HepG2 (cell line): ENCODE data around the gene PRSS12. TPM values are rescaled to one million over a fixed set of nuclear protein-coding genes. Genes with fewer than 3 reads are reported as not detected.

Experiments used
- ATAC-seq: fragments of 200-7000 bp; cut with Tn5 transposase; 3 replicates; pipeline ENCODE4 v1.9.1; 2020; ENCODE audit warnings: mild to moderate bottlenecking, moderate library complexity
- BruUV-seq: library from RNA; stranded (reverse); fragments of 400-500 nt; replicated peaks from 2 replicates; lab custom pipeline; 2021; lab: Mats Ljungman, UMichigan
- CTCF ChIA-PET: fragments of 300-600 bp; formaldehyde crosslinking; extraction: SDS; loops from one replicate; lab custom pipeline; 2021; ENCODE audit warnings: low total read pairs, inconsistent platforms, low intra/inter-chr PET ratio; lab: Yijun Ruan, JAX
- POLR2A ChIA-PET: fragments of 350-600 bp; sonication (Branson Sonifier 250); formaldehyde crosslinking; loops from one replicate; lab custom pipeline; 2020; ENCODE audit warnings: antibody characterized with exemption, inconsistent platforms; lab: Yijun Ruan, JAX
- DNase-seq: peaks from one replicate; pipeline ENCODE4 v3.0.0-alpha.2; 2015; ENCODE audit warnings: low spot score
- FAIRE-seq: peaks from 3 replicates; lab custom pipeline; 2011; peaks lifted over from hg19 to GRCh38; lab: Jason Lieb, UNC
- H2AFZ ChIP-seq: one replicate; pipeline ENCODE4 v1.6.1; 2011; ENCODE audit warnings: low read length, inconsistent platforms
- H3K27ac ChIP-seq: fragments of 300-600 bp; 3 replicates; pipeline ENCODE4 v1.8.0; 2011; ENCODE audit warnings: mixed run types, mild to moderate bottlenecking, mixed read lengths, low read length, inconsistent platforms; ENCODE audit not compliant: insufficient read depth; ENCODE audit errors: extremely low read length
- H3K27me3 ChIP-seq, 2 experiments: fragments of 200-600 bp in 1 of 2; 2 replicates in 1 of 2; 3 replicates in 1 of 2; pipeline versions ENCODE4 v1.6.0 to v1.8.0; 2011; ENCODE audit warnings: low read length in 2 of 2, mild to moderate bottlenecking in 2 of 2, moderate library complexity in 2 of 2, inconsistent platforms in 1 of 2; ENCODE audit not compliant: insufficient read depth in 2 of 2, control insufficient read depth in 1 of 2
- H3K36me3 ChIP-seq, 2 experiments: fragments of 200-600 bp in 1 of 2; replicated peaks in 1 of 2; 2 replicates in 1 of 2; 3 replicates in 1 of 2; pipeline versions ENCODE4 v1.5.1 to v1.8.0; 2011; ENCODE audit warnings: low read length in 2 of 2, inconsistent platforms in 1 of 2; ENCODE audit not compliant: insufficient read depth in 2 of 2, control insufficient read depth in 1 of 2
- H3K4me1 ChIP-seq: 2 replicates; pipeline ENCODE4 v1.5.1; 2012; ENCODE audit warnings: low read length, inconsistent platforms; ENCODE audit not compliant: insufficient read depth
- H3K4me2 ChIP-seq: 2 replicates; pipeline ENCODE4 v1.6.0; 2011; ENCODE audit warnings: low read depth, low read length, inconsistent platforms
- H3K4me3 ChIP-seq, 3 experiments: fragments of 200-600 bp in 1 of 3; sonication (generic), shearing (Covaris generic) in 1 of 3; replicated peaks in 1 of 3; 2 replicates each; pipeline ENCODE4 v1.5.1; 2011 to 2016; ENCODE audit warnings: low read length in 3 of 3, inconsistent platforms in 2 of 3, low read depth in 2 of 3, mild to moderate bottlenecking in 2 of 3, control low read depth in 1 of 3, mixed read lengths in 1 of 3; ENCODE audit not compliant: insufficient read depth in 1 of 3
- H3K79me2 ChIP-seq: one replicate; pipeline ENCODE4 v1.6.1; 2011; ENCODE audit warnings: low read length, inconsistent platforms; ENCODE audit not compliant: insufficient read depth
- H3K9ac ChIP-seq: 2 replicates; pipeline ENCODE4 v1.6.0; 2011; ENCODE audit warnings: mild to moderate bottlenecking, low read depth, low read length, inconsistent platforms; ENCODE audit not compliant: insufficient read depth
- H3K9me3 ChIP-seq: 2 replicates; pipeline ENCODE4 v1.5.1; 2012; ENCODE audit warnings: mild to moderate bottlenecking, low read length
- H4K20me1 ChIP-seq: 2 replicates; pipeline ENCODE4 v1.6.0; 2011; ENCODE audit warnings: inconsistent platforms, mild to moderate bottlenecking, low read length, moderate library complexity; ENCODE audit not compliant: insufficient read depth
- ARID2 ChIP-seq: sonication (generic); formaldehyde crosslinking; IDR thresholded peaks from 2 replicates; pipeline ENCODE4 v1.8.1; 2022; ENCODE audit warnings: mild to moderate bottlenecking, missing genetic modification reagents, borderline replicate concordance
- ATM ChIP-seq: fragments of 450-650 bp; IDR thresholded peaks from 2 replicates; pipeline ENCODE4 v1.7.1; 2017; ENCODE audit warnings: mild to moderate bottlenecking, borderline replicate concordance
- CEBPG ChIP-seq: IDR thresholded peaks from 2 replicates; pipeline ENCODE4 v1.6.1; 2016
- GZF1 ChIP-seq: sonication (generic); formaldehyde crosslinking; IDR thresholded peaks from 2 replicates; pipeline ENCODE4 v1.5.1; 2020; ENCODE audit warnings: mild to moderate bottlenecking, missing genetic modification reagents
- HNF4G ChIP-seq, 2 experiments: sonication (generic) in 1 of 2; formaldehyde crosslinking in 1 of 2; IDR thresholded peaks; 2 replicates each; pipeline versions ENCODE4 v1.4.0 to v1.6.1; 2011 to 2020; ENCODE audit warnings: borderline replicate concordance in 2 of 2, low read depth in 2 of 2, mild to moderate bottlenecking in 2 of 2, low read length in 1 of 2, missing genetic modification reagents in 1 of 2, moderate library complexity in 1 of 2
- NFIC ChIP-seq: IDR thresholded peaks from 2 replicates; pipeline ENCODE4 v1.6.1; 2012; ENCODE audit warnings: mild to moderate bottlenecking, low read length, inconsistent platforms
- RBFOX2 ChIP-seq: fragments of 200-400 bp; formaldehyde crosslinking; IDR thresholded peaks from 2 replicates; pipeline ENCODE4 v1.6.1; 2017; ENCODE audit warnings: low read depth, mild to moderate bottlenecking, low read length
- RNF2 ChIP-seq: fragments of 450-650 bp; conservative IDR thresholded peaks from 2 replicates; pipeline ENCODE4 v1.6.1; 2016; ENCODE audit warnings: low read depth
- RORA ChIP-seq: sonication (generic); formaldehyde crosslinking; IDR thresholded peaks from 2 replicates; pipeline ENCODE4 v1.5.0; 2020; ENCODE audit warnings: mild to moderate bottlenecking, missing genetic modification reagents, moderate library complexity
- U2AF1 ChIP-seq: fragments of 200-400 bp; formaldehyde crosslinking; optimal IDR thresholded peaks from 2 replicates; pipeline ENCODE3; 2017; ENCODE audit warnings: mild to moderate bottlenecking, low read depth, low read length
- ZBTB1 ChIP-seq: sonication (generic); formaldehyde crosslinking; IDR thresholded peaks from 2 replicates; pipeline ENCODE4 v1.4.0; 2020; ENCODE audit warnings: missing genetic modification reagents, borderline replicate concordance
- ZFY ChIP-seq: sonication (generic); formaldehyde crosslinking; IDR thresholded peaks from 2 replicates; pipeline ENCODE4 v1.4.0; 2020; ENCODE audit warnings: missing genetic modification reagents
- ZNF441 ChIP-seq: sonication (generic); formaldehyde crosslinking; IDR thresholded peaks from 2 replicates; pipeline ENCODE4 v1.7.0; 2021; ENCODE audit warnings: missing genetic modification reagents, borderline replicate concordance
- ZNF598 ChIP-seq: sonication (generic); formaldehyde crosslinking; IDR thresholded peaks from 2 replicates; pipeline ENCODE4 v1.5.1; 2020; ENCODE audit warnings: mild to moderate bottlenecking, missing genetic modification reagents, borderline replicate concordance
- ZSCAN25 ChIP-seq: sonication (generic); formaldehyde crosslinking; IDR thresholded peaks from 2 replicates; pipeline ENCODE4 v1.8.0; 2022; ENCODE audit warnings: mild to moderate bottlenecking, missing genetic modification reagents
- ZSCAN9 ChIP-seq: IDR thresholded peaks from 2 replicates; pipeline ENCODE4 v1.6.1; 2016; ENCODE audit warnings: borderline replicate concordance
- WGBS: methylation state at CpG from one replicate; pipeline ENCODE4 v1.1.6; 2017; ENCODE audit warnings: low lambda C conversion rate; 5-methylcytosine and 5-hydroxymethylcytosine counted together
- in situ Hi-C: cut with HindIII; loops from 2 replicates; pipeline ENCODE4 v1.10.0; 2017; ENCODE audit warnings: low pct_unique_long_range_greater_than_20kb; ENCODE audit not compliant: extremely low pct_ligation_motif_present
- intact Hi-C: fragments of 100-400 bp; cut with micrococcal nuclease; formaldehyde crosslinking; loops from one replicate; pipeline ENCODE4 v1.10.0; 2022; ENCODE audit not compliant: unreplicated experiment
- polyA plus RNA-seq, 8 experiments: library from polyadenylated mRNA; depleted of rRNA in 3 of 8; stranded (reverse) in 7 of 8; unstranded in 1 of 8; fragments of >200 nt; fragmentation: Illumina TruSeq in 4 of 8; extraction: Trizol in 4 of 8; gene quantifications; 2 replicates each; pipeline versions ENCODE4 v1.2.1 to v1.2.3, GENCODE V29; 2011 to 2016; ENCODE audit warnings: low read depth in 4 of 8, missing spikeins in 1 of 8, mixed read lengths in 1 of 8; ENCODE audit not compliant: insufficient read depth in 1 of 8
- total RNA-seq, 5 experiments: library from RNA; depleted of rRNA; stranded (reverse); fragments of >200 nt; fragmentation: Illumina TruSeq; extraction: Trizol; gene quantifications; 2 replicates each; pipeline ENCODE4 v1.2.3, GENCODE V29; 2016; ENCODE audit warnings: low read depth in 1 of 5
- TF ChIP-seq, protein P1 (sequence below): sonication (generic); formaldehyde crosslinking; IDR thresholded peaks from 2 replicates; pipeline ENCODE4 v1.5.0; 2020; ENCODE audit warnings: mild to moderate bottlenecking, missing genetic modification reagents, moderate library complexity
- TF ChIP-seq, protein P2 (sequence below): sonication (generic); formaldehyde crosslinking; IDR thresholded peaks from 2 replicates; pipeline ENCODE4 v1.4.0; 2020; ENCODE audit warnings: missing genetic modification reagents, mild to moderate bottlenecking, borderline replicate concordance
- TF ChIP-seq, protein P3 (sequence below): IDR thresholded peaks from 2 replicates; pipeline ENCODE4 v1.6.1; 2016; ENCODE audit warnings: low read depth, borderline replicate concordance
- TF ChIP-seq, protein P4 (sequence below): sonication (generic); formaldehyde crosslinking; conservative IDR thresholded peaks from 2 replicates; pipeline ENCODE4 v1.5.0; 2020; ENCODE audit warnings: missing genetic modification reagents

Gene PRSS12
- total and polyA plus RNA-seq, 2 of the 13 experiments (the other 11 are each of a cell fraction or from before 2014, with no cell fraction given) = 0.02 TPM; not detected in 1

DNA sequence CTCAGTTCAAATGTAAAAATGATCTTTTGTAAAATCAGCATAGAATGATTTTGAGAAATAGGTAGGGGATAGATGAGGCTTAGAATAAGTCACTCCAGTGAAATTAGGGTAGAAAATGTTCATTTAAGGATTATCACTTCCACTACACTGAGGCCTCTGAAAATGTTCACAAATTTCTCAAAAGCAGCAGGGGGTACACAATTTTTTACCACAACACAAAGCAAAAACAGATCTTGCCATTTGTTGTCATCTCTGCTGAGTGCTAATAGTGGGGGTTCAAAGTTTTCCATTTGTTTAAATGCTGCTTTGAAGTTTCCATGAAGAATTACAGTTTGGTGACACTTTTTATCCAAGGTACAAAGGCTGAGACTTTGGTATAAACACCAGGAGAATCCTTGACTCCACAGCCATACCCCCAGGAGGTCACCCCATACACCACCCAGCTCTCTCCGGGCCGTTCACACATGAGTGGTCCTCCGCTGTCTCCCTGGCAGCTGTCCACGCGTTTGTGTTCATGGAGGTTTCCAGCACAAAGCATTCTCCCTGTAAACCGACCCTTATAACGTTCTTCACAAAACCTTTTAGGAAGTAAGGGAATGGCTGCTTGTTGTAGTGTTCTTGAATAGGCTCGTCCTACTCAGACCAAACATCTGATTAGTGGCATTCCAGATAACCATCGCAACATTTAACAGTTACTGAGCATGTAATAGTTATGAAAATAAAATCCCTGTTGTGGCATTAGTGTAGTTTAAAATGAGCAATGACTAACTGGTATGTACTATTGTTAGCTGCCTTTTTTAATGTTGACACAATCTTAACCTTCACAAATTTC lies 71.0 kb downstream of the PRSS12 start:
- H3K9ac ChIP-seq = no peak overlapping the region
- TF ChIP-seq RBFOX2 (peak; percentile 79), ZFY (CRISPR knock-in tag) (no peak), ZNF441 (CRISPR knock-in tag) (no peak), ZNF598 (no peak), NFIC (no peak), CEBPG (CRISPR knock-in tag) (no peak), ZSCAN9 (CRISPR knock-in tag) (no peak), RORA (CRISPR knock-in tag) (no peak), ZBTB1 (CRISPR knock-in tag) (no peak), U2AF1 (no peak), RNF2 (no peak), ATM (no peak), ARID2 (0 out of 2 replicates have a peak, but pooled peaks have one; percentile 49), HNF4G (IDR thresholded peaks at IDR 0.05; ENCODE audit: borderline replicate concordance, low read depth, low read length) (no peak), HNF4G (CRISPR knock-in tag; IDR thresholded peaks at IDR 0.05; ENCODE audit: borderline replicate concordance, low read depth) (no peak), ZSCAN25 (no peak), GZF1 (CRISPR knock-in tag) (no peak)
- TF ChIP-seq, protein P1, sequence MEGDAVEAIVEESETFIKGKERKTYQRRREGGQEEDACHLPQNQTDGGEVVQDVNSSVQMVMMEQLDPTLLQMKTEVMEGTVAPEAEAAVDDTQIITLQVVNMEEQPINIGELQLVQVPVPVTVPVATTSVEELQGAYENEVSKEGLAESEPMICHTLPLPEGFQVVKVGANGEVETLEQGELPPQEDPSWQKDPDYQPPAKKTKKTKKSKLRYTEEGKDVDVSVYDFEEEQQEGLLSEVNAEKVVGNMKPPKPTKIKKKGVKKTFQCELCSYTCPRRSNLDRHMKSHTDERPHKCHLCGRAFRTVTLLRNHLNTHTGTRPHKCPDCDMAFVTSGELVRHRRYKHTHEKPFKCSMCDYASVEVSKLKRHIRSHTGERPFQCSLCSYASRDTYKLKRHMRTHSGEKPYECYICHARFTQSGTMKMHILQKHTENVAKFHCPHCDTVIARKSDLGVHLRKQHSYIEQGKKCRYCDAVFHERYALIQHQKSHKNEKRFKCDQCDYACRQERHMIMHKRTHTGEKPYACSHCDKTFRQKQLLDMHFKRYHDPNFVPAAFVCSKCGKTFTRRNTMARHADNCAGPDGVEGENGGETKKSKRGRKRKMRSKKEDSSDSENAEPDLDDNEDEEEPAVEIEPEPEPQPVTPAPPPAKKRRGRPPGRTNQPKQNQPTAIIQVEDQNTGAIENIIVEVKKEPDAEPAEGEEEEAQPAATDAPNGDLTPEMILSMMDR (CRISPR knock-in tag) = no peak
- TF ChIP-seq, protein P2, sequence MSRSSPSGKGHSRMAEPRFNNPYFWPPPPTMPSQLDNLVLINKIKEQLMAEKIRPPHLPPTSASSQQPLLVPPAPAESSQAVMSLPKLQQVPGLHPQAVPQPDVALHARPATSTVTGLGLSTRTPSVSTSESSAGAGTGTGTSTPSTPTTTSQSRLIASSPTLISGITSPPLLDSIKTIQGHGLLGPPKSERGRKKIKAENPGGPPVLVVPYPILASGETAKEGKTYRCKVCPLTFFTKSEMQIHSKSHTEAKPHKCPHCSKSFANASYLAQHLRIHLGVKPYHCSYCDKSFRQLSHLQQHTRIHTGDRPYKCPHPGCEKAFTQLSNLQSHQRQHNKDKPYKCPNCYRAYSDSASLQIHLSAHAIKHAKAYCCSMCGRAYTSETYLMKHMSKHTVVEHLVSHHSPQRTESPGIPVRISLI (CRISPR knock-in tag) = no peak
- TF ChIP-seq, protein P3, sequence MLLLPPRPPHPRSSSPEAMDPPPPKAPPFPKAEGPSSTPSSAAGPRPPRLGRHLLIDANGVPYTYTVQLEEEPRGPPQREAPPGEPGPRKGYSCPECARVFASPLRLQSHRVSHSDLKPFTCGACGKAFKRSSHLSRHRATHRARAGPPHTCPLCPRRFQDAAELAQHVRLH (CRISPR knock-in tag) = no peak
- TF ChIP-seq, protein P4, sequence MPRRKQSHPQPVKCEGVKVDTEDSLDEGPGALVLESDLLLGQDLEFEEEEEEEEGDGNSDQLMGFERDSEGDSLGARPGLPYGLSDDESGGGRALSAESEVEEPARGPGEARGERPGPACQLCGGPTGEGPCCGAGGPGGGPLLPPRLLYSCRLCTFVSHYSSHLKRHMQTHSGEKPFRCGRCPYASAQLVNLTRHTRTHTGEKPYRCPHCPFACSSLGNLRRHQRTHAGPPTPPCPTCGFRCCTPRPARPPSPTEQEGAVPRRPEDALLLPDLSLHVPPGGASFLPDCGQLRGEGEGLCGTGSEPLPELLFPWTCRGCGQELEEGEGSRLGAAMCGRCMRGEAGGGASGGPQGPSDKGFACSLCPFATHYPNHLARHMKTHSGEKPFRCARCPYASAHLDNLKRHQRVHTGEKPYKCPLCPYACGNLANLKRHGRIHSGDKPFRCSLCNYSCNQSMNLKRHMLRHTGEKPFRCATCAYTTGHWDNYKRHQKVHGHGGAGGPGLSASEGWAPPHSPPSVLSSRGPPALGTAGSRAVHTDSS (CRISPR knock-in tag) = no peak

More for the DNA sequence above, 71.0 kb downstream of the PRSS12 start:
- intact Hi-C loops (loop anchor here (1.0 to 5.0 kb wide), 2 partner anchors 71 to 405 kb away; partner anchors contain the start of genes METTL14 and PRSS12), in situ Hi-C loops (no loop called here)
- ChIA-PET CTCF (no interaction called here), POLR2A (no interaction called here)
- peak; percentile 20 for ATAC-seq
- Histone ChIP-seq H3K27me3 (no peaks in the 10 kb centered on the region; a peak in 1 of 5 replicates), H3K79me2 (peaks cover 19% of the 10 kb centered on the region), H3K36me3 (peaks cover 1 to 2% of the 10 kb centered on the region in 2 experiments; a peak in 1 of 5 replicates), H4K20me1 (peaks cover 20% of the 10 kb centered on the region), H3K4me2 (0 out of 2 replicates have a peak overlapping the region, but pooled peaks have one; percentile 77), H3K27ac (peak overlapping the region; percentile 95), H3K4me3 (no peak overlapping the region), H3K4me1 (peaks cover 33% of the 10 kb centered on the region), H3K9me3 (no peaks in the 10 kb centered on the region), H2AFZ (no peak overlapping the region)
- no peak for FAIRE-seq
- no TSS peak for BruUV-seq
- peak; percentile 18 for DNase-seq
- WGBS = 73% methylated on average over 9 of the region's 9 CpGs
